Stimulated activated CD4-positive, alpha-beta T cell treated with anti-CD3 and anti-CD28 coated beads, Interleukin-2, amount 100 ng/mL, for 24 hours (primary cell): Measurements from ENCODE around the gene AVPR2.

Experiments used
- DNase-seq, 2 donors: peaks; one replicate each; pipeline ENCODE4 v3.0.0-alpha.2; 2020

Gene AVPR2

DNA sequence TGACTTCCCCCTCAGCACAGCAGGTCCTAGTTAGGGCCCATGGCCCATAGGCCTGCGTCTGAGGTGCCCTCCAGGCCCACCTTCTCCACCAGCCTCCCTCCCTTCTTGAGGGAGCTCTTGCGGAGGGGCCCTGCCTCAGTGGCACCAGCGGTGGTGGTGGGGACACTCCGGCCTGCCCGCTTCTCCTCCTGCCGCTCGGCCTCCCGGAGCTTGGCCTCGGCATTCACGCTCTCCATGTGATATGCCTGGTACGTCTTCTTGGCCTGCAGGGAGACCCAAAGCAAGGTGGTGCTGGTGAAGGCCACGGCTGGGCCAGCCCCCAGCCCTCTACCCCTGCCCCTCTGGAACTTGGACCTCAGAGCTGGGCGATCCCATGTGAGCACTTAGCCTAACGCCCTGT lies 16.1 kb downstream of the AVPR2 start:
- DNase-seq: no peak

DNA sequence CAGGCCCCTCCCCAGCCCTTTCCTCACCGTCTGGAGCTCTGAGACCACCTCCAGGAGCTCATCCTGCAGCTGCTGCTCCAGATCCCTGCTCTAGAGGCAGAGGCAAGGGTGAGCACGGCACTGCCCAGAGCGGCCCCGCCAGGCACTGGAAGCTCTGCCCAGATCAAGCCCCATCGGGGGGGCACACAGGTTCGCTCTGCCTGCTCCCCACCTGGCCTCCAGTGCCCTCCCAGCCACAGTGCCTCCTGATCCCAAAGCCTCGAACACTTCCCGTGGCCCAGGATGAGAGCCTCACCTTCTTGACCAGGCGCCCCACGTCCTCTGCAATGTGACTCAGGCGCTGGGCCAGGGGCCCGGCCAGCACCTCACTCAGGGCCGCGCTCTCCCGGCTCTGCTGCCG lies 16.6 kb downstream of the AVPR2 start:
- DNase-seq: no peak

DNA sequence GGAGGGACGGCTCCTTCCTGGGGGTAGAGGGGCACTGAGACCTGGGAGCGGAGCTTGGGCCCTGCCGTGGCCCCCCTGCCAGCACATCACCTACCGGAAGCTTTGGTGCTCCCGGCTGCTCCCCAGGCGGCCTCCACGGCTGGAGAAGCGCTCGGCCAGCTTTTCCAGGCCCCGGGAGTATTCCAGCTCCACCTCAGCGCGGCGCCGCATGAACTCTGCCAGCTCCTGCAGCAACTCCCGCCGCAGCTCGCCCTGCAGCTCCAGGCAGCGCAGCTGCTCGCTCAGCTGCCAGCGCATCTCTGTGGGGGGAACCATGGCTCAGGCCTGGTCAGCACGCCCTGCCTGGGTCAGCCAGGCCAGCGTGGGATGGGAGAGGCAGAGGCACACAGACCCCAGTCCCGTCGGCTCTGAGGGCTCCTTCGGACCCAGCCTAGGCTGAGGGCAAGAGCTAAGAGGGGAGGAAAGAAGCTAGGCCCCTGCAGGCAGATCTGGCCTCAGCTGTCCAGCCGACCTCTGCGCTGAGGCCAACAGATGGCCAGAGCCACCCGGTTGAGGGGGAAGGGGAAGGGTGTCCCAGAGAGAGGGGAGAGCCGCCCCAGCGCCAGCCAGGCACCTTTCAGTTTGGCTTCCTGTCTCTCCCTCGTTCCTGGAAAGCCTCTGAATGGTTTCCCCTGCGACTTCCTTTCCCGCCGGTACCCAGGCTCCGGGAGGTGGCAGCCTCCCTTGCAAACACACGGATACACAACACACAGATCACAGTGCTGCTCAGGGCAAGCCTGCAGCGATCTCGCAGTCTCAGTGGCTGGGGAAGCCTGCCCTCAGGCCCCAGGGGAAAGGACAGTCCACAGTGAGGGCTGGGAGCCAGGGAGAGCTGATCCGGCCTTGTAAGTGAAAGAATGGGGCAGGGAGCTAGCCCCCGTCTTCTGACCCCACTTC lies 17.3 kb downstream of the AVPR2 start:
- DNase-seq: no peak

DNA sequence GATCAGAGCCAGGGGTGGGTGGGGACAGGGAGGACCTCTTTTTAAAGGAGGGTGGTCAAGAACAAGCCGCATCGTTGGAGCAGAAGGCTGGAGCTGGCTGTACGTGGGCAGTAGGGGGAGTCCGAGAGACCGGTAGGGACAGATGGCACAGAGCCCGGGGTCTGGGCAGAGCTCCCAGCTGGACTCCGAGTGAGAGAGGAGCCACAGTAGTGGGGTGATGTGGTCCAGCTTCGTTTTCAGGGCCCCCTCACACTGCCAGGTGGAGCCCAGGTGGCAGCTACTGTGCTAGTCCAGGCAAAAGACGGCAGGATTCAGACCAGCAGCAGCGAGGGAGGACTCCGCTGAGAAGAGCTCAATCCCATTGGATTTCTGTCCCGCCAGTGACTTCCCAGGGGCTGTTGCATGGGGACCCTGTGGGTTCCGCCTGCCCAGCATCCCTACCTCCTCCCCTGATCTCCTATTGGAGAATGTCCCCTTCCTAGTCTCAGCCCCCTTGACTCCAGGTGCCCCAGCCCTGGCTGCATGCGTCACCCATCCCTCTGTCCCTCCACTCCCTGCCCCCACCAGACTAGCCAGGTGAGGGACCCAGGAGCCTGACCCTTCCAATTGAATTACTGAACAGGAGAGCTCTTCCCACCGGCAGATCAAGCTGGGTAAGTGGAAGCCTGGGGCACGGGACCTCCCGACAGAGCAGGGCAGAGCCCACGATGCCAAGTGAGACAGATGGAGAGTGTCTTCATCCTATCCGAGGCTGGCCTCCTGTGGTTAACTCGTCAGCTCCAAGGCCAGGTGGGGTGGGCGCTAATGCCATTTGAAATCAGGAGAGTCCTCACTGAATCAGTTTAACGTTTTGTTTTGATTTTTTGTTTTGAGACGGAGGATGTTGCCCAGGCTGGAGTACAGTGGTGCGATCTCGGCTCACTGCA lies 18.7 kb downstream of the AVPR2 start:
- no peak for DNase-seq

DNA sequence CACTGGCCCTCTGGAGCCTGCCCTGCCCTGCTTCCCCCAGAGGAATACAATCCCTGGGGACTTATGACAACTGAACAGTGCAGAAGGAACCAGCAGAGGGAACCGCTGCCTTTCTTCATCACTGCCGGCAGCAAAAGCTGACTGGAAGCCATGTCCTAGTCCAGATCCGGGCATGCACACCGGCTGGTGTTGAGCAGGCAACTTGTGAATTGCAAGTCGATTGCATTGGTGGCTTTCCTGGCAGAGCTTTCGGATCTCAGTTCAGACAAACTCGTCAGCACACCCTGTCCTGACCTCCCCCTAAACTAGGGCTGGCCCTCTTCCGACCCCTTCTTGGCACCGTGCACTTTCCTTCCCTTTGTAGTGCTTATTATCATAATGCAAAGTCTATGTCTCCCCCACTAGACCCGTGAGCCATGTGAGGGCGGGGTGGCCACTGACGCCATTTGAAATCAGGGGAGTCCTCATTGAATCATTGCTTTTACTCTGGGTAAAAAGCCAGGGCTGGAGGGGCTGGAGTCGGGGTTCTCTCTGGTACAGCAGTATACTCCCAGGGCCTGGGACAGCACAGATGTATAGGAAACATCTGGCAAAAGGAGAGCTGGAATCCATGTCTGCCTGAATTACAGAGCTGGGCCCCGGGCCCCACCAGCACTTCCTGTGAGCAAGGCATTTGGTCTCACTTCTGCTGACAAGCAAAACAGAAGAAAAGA lies 19.8 kb downstream of the AVPR2 start:
- DNase-seq: no peak

DNA sequence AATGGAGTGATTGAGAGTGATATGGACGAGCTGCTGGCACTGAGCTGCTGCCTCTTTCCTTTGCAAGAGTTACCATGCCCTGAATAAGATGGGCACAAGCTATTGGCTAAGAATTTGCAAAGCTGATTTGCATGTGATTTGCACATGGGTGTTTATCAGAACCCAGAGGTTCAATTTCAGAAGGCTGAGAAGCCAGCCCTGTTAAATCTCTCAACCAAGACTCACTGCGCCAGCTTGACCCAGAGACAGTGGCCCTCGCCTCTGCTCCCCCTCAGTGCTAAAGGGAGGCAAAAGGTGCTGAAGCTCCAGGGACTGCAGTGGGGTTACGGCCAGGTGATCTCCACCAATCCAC lies 20.9 kb downstream of the AVPR2 start:
- DNase-seq: no peak

DNA sequence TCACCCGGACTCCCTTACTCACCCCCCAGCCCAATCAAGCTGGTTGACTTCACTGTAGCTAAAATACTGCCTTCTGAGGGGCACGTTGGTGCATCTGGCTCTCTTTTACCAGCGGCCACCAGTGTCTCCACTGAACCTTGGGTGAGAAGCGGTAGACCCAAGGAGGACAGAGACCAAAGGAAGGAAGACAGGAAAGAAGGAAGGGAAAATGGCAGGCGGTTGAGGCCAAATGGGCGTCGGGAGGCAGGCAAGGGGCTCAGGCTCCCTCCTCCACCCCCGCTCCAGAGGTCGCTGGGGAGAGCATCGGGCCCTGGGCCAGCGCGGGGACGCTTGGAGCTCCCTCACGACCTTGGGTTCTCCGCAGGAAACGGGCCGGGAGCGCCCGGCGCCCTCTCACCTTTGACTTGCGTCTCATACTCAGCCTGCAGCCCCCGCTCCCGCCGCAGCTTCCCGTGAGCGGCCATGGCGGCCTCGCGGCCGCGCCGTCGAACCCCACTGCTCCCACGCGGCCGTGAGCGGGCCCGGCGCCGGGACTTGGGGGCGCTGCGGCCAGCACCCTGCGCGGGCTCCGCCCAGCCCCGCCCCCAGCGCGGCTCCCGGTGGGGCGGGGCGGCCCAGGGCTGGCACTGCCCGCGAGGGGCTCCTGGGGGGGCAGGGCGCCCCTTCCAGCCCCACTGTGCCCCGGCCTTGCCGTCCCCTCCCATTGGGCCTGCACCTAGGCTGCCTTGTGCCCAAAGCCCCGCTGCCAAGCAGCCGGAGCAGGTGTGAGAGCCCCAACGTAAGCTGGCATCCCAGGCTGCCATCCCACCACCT lies 21.5 kb downstream of the AVPR2 start, which contains the start of gene ARHGAP4:
Gene ARHGAP4 (minus strand): TSS at position 526 of the 813 bp plus-strand sequence. CDS start 62 bp downstream, at position 464.
- DNase-seq: peak; percentile 44 to 61

DNA sequence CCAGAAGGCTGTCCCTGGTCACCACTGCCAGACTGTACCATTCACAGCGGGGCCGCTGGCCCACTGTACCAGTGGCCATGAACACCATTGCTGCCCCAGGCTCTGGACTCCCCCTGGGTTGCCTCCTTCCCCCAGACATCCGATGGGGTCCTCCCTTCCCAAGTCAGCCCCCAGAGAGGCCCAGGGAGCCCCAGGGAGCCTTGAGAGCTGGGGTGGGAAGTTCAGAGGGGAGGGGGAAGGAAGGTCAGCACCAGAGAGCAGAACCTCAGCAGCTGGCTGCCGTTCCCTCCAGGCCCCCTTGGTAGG lies 22.0 kb downstream of the AVPR2 start:
- no peak for DNase-seq

DNA sequence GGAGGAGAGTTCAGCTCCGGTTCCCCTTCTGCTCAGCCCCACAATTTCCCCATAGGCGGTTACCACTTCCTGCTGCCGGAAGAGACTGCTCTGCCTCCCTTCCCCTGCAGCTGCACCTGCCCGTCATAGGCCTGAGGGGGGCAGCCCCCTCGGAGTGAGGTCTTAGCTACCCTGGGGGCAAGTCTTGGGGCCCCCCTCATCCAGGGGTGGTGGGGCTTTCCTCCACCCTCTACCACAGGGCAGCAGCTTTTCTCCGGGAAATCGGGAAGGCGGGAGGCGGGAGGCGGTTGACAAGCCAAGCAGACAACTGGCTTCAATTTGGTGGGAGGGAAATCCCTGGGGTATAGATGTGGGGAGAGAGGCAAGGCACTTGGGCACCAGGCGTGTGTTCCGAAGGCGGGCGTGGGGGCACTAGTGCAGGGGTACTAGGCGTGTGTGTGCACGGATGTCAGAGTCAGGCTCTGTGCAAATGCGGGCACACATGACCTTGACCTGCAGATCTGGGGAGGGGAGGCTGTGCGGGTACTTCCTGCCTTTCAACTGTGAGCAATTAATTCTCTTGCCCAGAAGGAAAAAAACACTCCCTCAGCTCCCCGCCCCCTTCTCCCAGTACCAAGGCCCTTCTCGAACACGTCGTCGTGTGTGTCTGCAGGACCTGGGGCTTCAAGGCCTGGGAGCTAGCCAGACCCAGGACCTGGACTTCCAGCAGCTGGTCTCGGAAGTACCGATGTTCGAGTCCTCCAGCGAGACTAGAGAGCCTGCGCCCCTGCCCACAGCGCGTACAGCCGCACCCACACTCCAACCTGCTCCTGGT lies 22.6 kb downstream of the AVPR2 start:
- peak; percentile 67 to 69 for DNase-seq

DNA sequence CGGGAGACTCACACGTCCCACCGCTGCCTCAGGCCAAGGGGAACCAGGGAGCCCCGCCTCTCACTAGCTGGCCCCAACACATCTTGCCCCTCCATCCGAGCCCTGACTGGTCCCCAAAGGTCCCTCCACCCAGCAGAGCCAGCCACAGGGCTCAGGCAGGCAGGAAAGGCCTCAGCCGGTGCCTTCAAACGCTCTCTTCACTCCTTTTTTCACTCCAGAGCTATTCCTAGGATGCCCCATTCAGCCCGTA lies 23.1 kb downstream of the AVPR2 start:
- no peak for DNase-seq

DNA sequence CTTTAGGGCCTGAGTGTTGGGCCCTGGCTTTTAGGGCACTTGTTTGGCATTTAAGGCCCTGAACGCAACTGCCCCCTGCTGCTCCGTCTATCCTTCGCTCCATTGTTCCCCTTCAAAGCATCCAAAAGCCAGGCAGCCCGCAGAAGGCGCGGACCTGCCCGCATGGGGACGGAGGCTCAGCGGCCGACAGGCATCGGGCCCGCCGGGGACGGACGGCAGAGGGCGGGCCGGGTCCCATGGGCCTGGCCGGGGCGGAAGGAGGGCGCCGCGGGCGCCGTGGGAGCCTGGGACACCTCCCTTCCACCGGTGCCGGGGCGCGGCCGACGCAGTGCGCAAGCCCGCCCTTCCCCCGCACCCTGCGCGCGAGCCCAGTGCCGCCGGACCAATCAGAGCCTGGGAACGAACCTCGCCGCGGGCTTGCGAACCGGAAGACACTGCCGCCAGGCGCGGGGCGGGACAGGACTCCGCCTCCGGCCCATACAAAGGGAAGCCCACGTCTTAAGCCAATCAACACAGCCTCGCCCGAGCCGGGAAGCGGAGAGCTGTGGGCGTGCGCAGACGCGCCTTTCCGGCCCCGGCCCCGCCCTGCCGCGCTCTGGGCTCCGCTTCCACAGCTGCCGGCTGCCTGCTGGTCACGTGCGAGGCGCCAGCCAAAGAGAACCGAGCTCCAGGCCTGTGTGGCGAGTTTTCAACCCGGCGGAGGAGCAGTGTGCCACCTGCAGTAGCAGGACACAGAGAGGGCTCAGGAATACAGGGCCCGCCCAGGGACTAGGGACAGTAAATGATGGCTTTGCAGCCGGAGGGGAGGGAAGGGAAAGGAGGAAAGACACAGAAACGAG lies 23.7 kb downstream of the AVPR2 start:
- peak; percentile 87 to 89 for DNase-seq

DNA sequence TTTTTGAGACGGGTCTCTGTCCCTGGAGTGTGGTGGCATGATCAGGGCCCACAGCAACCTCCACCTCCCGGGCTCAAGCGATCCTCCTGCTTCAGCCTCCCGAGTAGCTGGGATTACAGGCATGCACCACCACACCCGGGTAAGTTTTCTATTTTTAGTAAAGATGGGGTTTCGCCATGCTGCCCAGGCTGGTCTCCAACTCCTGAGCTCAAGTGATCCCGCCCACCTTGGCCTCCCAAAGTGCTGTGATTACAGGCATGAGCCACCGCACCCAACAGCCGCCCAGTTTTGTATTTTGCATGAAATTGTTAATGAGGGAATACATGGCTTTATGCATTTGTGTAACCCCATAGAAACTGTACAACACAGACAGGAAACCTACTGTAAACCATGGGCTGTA lies 24.4 kb downstream of the AVPR2 start:
- no peak for DNase-seq

DNA sequence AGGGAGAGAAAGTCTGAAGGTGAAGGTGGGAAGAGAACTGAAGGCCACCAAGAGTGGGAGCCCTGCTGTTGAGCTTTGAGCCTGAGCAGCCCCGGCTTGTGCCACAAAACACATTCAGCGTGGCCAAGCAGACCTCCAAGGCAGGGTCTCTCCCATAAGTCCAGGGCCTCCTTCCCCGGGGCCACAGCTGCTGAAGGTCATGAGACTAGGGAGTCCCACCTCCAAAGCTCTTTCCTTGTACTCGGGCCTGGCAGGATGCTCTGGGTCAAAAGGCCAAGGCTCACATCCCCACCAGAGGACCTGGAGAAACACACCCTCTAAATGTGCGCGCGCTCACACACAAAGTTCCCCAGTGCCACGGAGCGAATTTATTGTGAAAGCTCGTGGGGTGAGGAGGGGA lies 25.1 kb downstream of the AVPR2 start:
- no peak for DNase-seq

DNA sequence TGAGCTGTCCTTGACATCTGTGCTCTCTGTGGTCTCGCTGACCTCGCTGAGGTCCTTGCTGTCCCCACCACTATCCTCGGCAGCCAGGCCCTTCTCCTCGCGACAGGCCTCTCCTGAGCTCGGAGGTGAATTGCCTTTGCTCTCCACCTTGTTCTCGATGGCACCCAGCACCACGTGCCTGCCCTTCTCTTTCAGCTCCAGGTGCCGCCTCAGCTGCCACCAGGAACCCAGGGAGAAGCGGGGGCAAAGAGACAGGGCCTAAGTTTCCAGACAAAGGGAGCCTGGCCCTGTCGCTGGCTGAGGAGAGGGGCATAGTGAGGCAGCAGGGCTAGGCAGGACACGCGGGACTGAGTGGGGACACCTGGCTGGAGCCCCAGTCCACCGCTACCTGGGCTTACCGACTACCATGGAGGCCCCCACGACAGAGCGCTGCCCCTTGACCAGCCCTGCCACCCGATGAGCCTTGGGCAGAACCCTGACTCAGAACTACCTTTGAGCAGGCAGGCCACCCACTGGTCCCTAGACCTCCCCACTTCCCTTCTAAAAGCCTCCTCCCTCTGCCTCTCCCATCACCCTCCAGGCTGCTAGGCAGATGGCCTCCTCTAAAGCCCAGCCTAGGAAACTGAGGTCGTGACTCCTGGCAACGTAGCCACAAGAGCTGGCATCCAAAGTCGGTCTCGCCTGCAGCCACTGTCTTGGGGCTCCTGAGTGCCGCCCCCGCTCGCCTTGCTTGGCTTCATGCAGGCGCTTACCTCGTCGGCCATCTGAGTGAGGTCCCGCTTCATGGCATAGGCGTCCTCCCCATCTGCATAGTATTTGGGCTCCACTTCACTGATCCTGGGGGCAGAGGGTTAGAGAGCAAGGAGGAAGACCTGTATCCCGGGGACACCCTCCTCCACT lies 25.8 kb downstream of the AVPR2 start:
- no peak for DNase-seq

DNA sequence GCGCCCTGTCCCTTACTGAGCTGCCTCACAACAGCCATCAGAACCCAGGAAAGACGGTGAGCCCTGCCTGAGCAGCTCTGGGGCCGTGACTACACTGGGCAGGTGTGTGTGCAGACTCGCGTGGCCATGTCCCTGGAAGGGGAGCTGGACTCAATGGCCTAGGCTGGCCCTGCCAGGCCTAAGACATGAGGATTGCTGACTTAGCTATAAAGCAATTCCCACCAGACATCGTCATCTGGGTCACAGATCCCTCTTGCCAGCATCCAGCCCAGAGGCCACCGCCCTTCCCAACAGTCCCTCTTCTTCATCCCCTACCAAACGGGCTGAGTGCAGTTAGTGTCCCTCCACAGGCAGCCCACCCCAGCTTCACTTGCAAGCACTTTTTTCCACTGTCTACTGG lies 26.7 kb downstream of the AVPR2 start:
- DNase-seq: no peak

DNA sequence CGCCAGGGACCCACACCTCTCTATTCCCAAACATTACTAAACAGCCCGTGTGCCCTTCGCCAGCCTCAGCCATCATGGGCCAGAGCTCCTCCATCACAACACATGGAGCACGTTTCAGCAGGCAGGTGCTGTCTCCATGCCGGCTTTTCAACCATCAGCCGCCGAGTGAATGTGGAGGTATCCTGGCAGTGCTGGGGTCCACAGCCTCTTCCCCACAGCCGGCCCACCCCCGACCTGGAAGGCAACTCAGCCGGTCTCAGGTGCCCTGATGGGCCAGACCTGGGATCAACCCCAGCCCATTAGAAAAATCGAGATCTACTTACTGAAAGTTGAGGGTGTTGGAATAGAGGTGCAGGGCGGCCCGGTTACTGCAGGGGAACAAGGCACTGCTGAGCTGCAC lies 27.3 kb downstream of the AVPR2 start:
- no peak for DNase-seq

DNA sequence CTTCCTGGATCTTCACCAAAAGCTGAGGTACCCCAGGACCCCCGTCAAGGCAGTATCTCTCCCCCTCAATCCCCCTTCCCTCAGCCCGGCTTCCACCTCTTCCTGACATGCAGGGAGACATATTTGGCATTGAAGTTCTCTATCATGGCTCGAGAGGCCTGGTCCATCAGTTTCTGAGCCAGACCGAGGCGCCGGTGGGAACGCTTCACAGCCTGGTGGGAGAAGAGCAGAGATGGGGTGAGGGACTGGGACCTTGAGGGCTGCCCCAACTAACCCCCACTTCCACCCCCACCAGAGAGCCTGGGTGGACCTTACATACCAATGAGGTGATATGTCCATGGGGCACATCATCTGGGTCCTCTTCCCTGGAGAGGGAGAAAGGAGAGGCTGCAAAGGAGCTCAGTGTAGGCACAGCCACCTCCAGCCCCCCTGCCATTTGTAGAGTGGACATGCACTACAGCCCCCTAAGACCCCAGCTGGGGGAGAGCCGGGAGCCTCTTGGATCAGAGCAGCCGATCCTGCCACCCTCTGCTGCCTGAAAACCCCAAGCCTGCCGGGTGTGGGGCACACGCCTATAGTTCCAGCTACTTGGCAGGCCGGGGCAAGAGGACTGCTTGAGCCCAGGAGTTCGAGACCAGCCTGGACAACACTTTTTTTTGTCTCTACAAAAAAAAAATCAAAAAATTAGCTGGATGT lies 27.9 kb downstream of the AVPR2 start:
- DNase-seq: no peak

DNA sequence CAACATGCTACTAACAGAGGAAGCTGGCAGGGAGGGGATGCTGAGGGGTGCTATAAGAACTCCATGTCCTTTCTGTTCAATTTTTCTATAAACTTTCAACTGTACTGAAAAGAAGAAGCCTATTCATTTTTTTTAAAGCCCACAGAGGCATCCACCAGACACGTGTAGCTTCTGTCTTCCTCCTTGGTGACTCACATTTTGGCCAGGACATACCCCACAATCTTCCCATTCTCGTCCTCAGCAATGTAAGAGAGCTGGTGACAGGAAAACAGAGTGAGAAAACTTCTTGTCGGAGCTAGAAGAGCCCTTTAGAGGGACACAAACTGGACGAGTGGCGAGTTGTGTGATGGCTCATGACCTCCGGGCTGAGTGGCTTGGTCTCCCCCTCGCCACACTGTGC lies 29.3 kb downstream of the AVPR2 start:
- no peak for DNase-seq

DNA sequence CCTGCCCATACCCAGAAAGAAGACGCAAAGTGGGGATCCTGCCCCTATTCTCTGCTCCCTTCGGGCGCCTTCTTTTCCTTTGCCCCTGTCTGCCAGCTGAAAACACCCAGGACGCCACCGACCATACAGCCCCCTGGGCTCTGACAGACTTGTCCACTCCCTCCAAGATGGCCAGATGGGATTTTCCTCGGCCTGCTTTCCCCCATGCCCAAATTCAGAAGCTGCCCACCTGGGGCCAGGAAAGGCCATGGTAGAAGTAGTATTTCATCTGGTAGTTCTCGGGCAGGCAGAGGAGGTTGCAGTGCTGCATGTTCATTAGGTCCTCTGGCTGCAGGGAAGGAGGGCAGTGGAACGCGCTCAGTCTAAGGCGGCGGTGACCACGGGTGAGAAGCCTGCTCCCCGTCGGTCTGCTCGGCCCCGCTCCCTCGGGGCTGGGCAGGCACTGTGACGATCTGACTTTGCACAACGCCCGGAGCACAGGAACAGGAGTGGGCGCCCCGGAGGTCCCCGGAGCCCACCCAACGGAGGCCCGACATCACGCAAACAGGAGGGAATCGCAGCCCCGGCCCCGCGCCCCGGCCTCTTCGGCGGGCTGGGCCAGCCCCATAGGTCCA lies 29.8 kb downstream of the AVPR2 start:
- no peak for DNase-seq
